Subcutaneous abdominal adipose tissue (tissue), 5 donors: ENCODE measurements around the gene JAGN1.
"Not testable (repeated sequence)": the region's sequence is repeated elsewhere in the genome, so short reads cannot be mapped to it uniquely, and the experiment has no call there.

Experiments used
- H3K27ac ChIP-seq: one replicate; pipeline ENCODE4 v1.7.0; 2013; ENCODE audit warnings: low read depth, mild to moderate bottlenecking, inconsistent platforms, low read length, moderate library complexity
- H3K27me3 ChIP-seq, 5 donors: one replicate each; pipeline ENCODE4 v1.7.0; 2013; ENCODE audit warnings: low read length in 5 of 5, inconsistent platforms in 1 of 5; ENCODE audit not compliant: control insufficient read depth in 5 of 5, insufficient read depth in 4 of 5
- H3K36me3 ChIP-seq, 5 donors: one replicate each; pipeline ENCODE4 v1.7.0; 2013; ENCODE audit warnings: low read length in 5 of 5; ENCODE audit not compliant: control insufficient read depth in 5 of 5, insufficient read depth in 5 of 5
- H3K4me1 ChIP-seq, 5 donors: one replicate each; pipeline ENCODE4 v1.7.0; 2013; ENCODE audit warnings: low read length in 5 of 5, mild to moderate bottlenecking in 3 of 5, moderate library complexity in 1 of 5; ENCODE audit not compliant: control insufficient read depth in 5 of 5, insufficient read depth in 5 of 5
- H3K4me3 ChIP-seq, 5 donors: one replicate each; pipeline ENCODE4 v1.7.0; 2013; ENCODE audit warnings: low read length in 5 of 5, low read depth in 1 of 5
- H3K9ac ChIP-seq, 5 donors: one replicate each; pipeline ENCODE4 v1.7.0; 2013; ENCODE audit warnings: low read length in 5 of 5, mild to moderate bottlenecking in 4 of 5, moderate library complexity in 3 of 5
- H3K9me3 ChIP-seq, 5 donors: one replicate each; pipeline ENCODE4 v1.7.0; 2013; ENCODE audit warnings: low read length in 5 of 5; ENCODE audit not compliant: control insufficient read depth in 5 of 5
- donor health status: healthy.
- donor health status: healthy.
- donor health status: healthy.
- donor health status: healthy.
- donor health status: healthy.

JAGN1 gene

GRCh38 chr3:9932535-9932842 is 42.1 kb downstream of the JAGN1 start:
- H3K27me3 ChIP-seq = no peaks in the 10 kb centered on the region
- peak overlapping the region; percentile 89 for H3K27ac ChIP-seq
- H3K9me3 ChIP-seq = no peaks in the 10 kb centered on the region
- peaks cover 5 to 37% (median 32%) of the 10 kb centered on the region in 5 donors for H3K4me1 ChIP-seq
- H3K4me3 ChIP-seq = peak overlapping the region in 4 of 5 donors; percentile 81 to 92 (median 86)
- H3K9ac ChIP-seq = peak overlapping the region; percentile 67 to 93 (median 70)
- peaks cover 5 to 39% (median 15%) of the 10 kb centered on the region in 5 donors for H3K36me3 ChIP-seq

DNA sequence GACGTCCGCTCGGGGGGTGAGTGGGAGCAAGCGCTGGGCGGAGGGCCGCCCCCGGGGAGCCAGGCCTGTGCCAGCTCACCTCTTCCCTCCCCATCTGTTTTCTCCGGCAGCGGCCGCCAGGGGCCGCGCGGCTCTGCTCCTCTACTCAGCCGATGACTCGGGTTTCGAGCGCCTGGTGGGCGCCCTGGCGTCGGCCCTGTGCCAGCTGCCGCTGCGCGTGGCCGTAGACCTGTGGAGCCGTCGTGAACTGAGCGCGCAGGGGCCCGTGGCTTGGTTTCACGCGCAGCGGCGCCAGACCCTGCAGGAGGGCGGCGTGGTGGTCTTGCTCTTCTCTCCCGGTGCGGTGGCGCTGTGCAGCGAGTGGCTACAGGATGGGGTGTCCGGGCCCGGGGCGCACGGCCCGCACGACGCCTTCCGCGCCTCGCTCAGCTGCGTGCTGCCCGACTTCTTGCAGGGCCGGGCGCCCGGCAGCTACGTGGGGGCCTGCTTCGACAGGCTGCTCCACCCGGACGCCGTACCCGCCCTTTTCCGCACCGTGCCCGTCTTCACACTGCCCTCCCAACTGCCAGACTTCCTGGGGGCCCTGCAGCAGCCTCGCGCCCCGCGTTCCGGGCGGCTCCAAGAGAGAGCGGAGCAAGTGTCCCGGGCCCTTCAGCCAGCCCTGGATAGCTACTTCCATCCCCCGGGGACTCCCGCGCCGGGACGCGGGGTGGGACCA is 42.6 kb downstream of the JAGN1 start:
- H3K9ac ChIP-seq = peak overlapping the region in 4 of 5 donors; percentile 70 to 93 (median 87)
- peaks cover 5 to 44% (median 20%) of the 10 kb centered on the region in 5 donors for H3K36me3 ChIP-seq

GRCh38 chr3:9933561-9934234 is 43.3 kb downstream of the JAGN1 start, which contains the start of gene CRELD1:
CRELD1 (plus strand) TSS chr3:9933834; CDS start chr3:9934439, 605 bp downstream.
- Histone ChIP-seq H3K9ac (peak within 1 kb of the TSS; percentile 63 to 93 (median 90)), H3K4me3 (peak within 1 kb of the TSS; percentile 81 to 92 (median 86)), H3K27ac (peak within 1 kb of the TSS; percentile 89), H3K9me3 (no peaks in the 10 kb centered on the region), H3K27me3 (no peaks in the 10 kb centered on the region), H3K4me1 (peaks cover 5 to 39% (median 32%) of the 10 kb centered on the region in 5 donors), H3K36me3 (peaks cover 5 to 42% (median 19%) of the 10 kb centered on the region in 5 donors)

More for the DNA sequence above, 42.6 kb downstream of the JAGN1 start:
- H3K27me3 ChIP-seq = no peaks in the 10 kb centered on the region
- peak overlapping the region in 4 of 5 donors; percentile 81 to 92 (median 86) for H3K4me3 ChIP-seq
- peak overlapping the region; percentile 89 for H3K27ac ChIP-seq
- H3K9me3 ChIP-seq = no peaks in the 10 kb centered on the region
- peaks cover 5 to 39% (median 32%) of the 10 kb centered on the region in 5 donors for H3K4me1 ChIP-seq

DNA sequence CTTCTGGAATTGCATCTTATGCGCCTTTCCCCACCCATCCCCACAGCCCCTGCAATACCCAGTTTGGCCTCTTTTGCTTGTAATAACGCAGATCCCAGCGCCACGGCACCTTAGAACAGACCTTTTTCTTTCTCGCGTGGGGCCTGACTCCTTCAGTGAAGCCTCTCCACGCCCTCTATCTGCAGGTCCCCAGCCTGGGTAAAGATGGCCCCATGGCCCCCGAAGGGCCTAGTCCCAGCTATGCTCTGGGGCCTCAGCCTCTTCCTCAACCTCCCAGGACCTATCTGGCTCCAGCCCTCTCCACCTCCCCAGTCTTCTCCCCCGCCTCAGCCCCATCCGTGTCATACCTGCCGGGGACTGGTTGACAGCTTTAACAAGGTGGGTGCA is 43.8 kb downstream of the JAGN1 start:
- peaks cover 5 to 39% (median 19%) of the 10 kb centered on the region in 5 donors for H3K36me3 ChIP-seq
- H3K27me3 ChIP-seq = no peaks in the 10 kb centered on the region
- H3K27ac ChIP-seq = peak overlapping the region; percentile 89
- H3K4me1 ChIP-seq = peaks cover 5 to 39% (median 32%) of the 10 kb centered on the region in 5 donors
- H3K9me3 ChIP-seq = no peaks in the 10 kb centered on the region
- peak overlapping the region; percentile 81 to 92 (median 86) for H3K4me3 ChIP-seq
- peak overlapping the region; percentile 63 to 93 (median 90) for H3K9ac ChIP-seq

DNA sequence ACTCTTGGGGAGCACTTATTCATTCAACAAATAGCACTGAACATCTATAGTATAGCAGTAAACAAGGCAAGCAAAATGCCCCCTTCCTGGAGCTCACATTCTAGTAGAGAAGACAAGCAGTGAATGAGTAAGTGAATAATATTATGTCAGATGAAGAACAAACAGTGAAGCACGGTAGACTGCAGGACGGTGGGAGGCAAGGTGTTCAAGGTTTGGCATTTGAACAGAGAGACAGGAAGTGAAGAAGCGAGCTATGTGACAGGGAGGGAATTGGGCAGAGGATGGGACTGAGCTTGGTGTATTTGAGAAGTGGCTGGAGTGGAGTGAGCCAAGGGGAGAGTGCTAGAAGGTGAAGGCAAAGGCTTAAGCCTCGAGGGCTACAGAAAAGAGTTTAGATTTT is 44.6 kb downstream of the JAGN1 start:
- Histone ChIP-seq H3K27ac (peak overlapping the region; percentile 20), H3K4me1 (peaks cover 5 to 39% (median 32%) of the 10 kb centered on the region in 5 donors), H3K36me3 (peaks cover 5 to 32% (median 14%) of the 10 kb centered on the region in 5 donors), H3K9ac (peak overlapping the region in 3 of 5 donors; percentile 17 to 91 (median 32)), H3K4me3 (peak overlapping the region in 1 of 5 donors; percentile 86), H3K27me3 (no peaks in the 10 kb centered on the region), H3K9me3 (no peaks in the 10 kb centered on the region)

DNA sequence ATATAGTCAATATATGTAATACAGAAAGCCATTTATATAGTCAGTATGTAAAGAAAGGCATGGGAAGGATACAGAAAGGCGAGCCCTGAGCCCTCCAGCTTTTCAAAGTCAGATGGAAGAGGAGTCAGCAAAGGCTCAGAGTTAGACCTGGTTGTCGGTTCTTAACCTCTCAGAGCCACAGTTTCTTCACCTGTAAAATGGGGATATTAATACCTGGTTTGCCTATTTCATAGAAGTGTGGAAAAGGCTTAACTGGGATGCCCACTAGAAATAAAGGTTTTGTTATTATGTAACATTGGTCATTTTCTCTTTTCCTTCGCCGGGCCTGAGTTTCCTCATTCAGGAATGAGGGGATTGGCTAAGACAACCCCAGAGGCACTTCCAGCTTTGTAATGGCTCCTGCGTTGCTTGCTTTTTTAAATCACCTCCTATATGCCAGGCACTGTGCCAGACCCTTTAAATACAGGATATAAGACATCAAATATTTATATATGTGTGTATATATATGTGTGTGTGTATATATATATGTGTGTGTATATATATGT is 45.6 kb downstream of the JAGN1 start:
- Histone ChIP-seq H3K9me3 (no peaks in the 10 kb centered on the region), H3K9ac (no peak overlapping the region), H3K27ac (no peak overlapping the region), H3K27me3 (no peaks in the 10 kb centered on the region), H3K36me3 (peaks cover 5 to 27% (median 14%) of the 10 kb centered on the region in 5 donors), H3K4me1 (peaks cover 5 to 39% (median 32%) of the 10 kb centered on the region in 5 donors), H3K4me3 (no peak overlapping the region)

GRCh38 chr3:9937486-9938238 is 47.3 kb downstream of the JAGN1 start:
- no peaks in the 10 kb centered on the region for H3K27me3 ChIP-seq
- peaks cover 5 to 36% (median 19%) of the 10 kb centered on the region in 5 donors for H3K36me3 ChIP-seq
- H3K27ac ChIP-seq = no peak overlapping the region
- peaks cover 5 to 34% (median 25%) of the 10 kb centered on the region in 5 donors for H3K4me1 ChIP-seq
- H3K9me3 ChIP-seq = no peaks in the 10 kb centered on the region
- no peak overlapping the region for H3K4me3 ChIP-seq
- H3K9ac ChIP-seq = peak overlapping the region in 1 of 5 donors; percentile 56

- Histone ChIP-seq H3K9me3 (no peaks in the 10 kb centered on the region), H3K27me3 (no peaks in the 10 kb centered on the region), H3K4me1 (peaks cover 5 to 26% (median 17%) of the 10 kb centered on the region in 5 donors), H3K9ac (no peak overlapping the region), H3K27ac (no peak overlapping the region), H3K36me3 (peaks cover 5 to 49% (median 28%) of the 10 kb centered on the region in 5 donors), H3K4me3 (no peak overlapping the region)
Observed at GRCh38 chr3:9938966-9939365, 48.6 kb downstream of the JAGN1 start.

- not testable (repeated sequence) for H3K4me3 ChIP-seq, H3K27ac ChIP-seq, H3K27me3 ChIP-seq, H3K9me3 ChIP-seq, H3K9ac ChIP-seq
- peaks cover 3 to 17% (median 8%) of the 10 kb centered on the region in 5 donors for H3K4me1 ChIP-seq
- H3K36me3 ChIP-seq = peaks cover 5 to 54% (median 32%) of the 10 kb centered on the region in 5 donors
Observed at GRCh38 chr3:9939906-9940305, 49.5 kb downstream of the JAGN1 start.
